ENCODE measurements around the gene PROS1.
"Not testable (repeated sequence)": the region's sequence is repeated elsewhere in the genome, so short reads cannot be mapped to it uniquely, and the experiment has no call there.

PROS1 gene

GRCh38 chr3:93873412-93873811 is 100.3 kb downstream of the PROS1 start:
- not testable (repeated sequence) for DNase-seq (ENCODE audit: low spot score)

GRCh38 chr3:93867425-93867824 is 106.3 kb downstream of the PROS1 start:
- no peak for DNase-seq (ENCODE audit: low spot score)

DNA sequence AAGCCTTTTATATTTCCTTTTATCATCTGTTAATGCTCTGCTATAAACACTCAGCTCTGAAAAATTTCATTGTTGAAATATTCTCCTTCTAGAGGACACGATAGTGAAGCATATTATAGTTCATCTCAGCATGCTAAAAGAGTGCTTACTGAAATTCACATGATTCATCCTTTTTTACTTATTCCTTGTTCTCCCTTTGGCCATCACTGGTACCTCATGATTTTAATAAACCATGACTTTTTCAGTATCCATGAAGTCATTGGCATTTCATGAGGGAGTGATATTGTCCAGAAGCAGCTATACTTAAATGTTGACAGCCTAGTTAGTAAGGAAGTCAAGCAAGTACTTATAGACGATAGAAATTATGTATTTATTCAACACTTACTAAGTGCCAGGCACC is 112.7 kb downstream of the PROS1 start:
- no peak for DNase-seq (ENCODE audit: low spot score)

DNA sequence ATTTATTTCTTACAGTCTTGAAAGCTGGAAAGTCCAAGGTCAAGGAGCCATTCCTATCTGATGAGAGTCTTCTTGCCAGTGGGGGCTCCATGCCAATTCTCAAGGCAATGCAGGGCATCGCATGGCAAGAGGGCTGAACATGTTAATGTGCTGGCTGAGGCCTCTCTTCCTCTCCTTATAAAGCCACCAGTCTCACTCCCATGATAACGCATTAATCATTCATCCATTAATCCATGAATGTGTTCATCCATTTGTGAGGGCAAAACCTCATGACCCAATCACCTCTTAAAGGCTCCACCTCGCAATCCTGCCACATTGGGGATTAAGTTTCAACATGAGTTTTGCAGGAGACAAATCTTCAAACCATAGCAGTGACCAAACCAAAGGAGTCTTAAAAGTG is 118.3 kb downstream of the PROS1 start:
- no peak for DNase-seq (ENCODE audit: low spot score)

DNA sequence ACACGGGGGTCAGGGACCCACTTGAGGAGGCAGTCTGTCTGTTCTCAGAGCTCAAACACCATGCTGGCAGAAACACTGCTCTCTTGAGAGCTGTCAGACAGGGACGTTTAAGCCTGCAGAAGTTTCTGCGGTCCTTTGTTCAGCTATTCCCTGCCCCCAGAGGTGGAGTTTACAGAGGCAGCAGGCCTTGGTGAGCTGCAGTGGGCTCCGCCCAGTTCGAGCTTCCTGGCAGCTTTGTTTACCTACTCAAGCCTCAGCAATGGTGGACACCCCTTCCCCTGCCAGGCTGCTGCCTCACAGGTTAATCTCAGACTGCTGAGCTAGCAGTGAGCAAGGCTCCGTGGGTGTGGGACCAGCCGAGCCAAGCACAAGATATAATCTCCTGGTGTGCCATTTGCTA is 121.5 kb downstream of the PROS1 start:
- DNase-seq (ENCODE audit: low spot score) = not testable (repeated sequence)

DNA sequence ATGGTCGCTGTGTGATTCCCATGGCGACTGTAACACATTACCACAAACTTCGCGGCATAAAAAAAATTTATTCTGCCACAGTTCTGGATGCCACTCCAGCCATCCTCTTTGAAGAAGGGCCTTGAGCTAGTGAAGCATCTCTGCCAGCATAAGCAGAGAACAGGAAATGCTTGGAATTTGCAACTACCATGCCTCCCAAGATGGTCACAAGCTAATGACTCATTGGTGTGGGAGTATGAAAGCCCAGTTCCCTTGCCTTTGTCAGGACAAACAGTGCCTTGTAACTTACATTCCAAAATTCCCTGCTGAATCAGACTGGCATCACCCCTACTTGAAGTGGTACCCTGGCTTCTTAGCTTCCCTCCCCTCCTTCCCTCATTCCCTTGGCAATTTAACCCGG is 129.7 kb downstream of the PROS1 start:
- peak; percentile 39 for DNase-seq (ENCODE audit: low spot score)

DNA sequence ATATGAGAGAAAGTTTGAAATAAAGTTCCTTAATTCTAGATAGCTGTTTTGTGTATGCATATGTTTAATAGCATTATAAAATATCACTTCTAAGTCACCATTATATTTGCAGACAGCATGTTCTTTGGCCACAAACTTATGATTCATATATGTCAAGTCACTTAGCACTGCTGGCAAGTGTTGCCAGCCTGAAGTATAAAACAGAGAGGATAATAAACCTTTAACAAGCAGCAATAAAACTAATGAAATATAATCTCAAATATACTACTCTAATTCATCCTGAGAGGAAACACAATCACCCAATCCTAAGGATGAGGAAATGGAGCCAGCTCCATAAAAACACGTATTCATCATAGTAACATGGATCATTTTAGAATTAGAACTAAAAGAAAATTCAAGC is 134.5 kb downstream of the PROS1 start:
- not testable (repeated sequence) for DNase-seq (ENCODE audit: low spot score)

Data from AG08396 (cell line).